Nucleus accumbens (tissue), 56 donors: ENCODE results near the gene OR52N5.
A peak's percentile ranks its signal among the peaks of the same experiment; 100 is the strongest.

Experiments used
- DNase-seq, 56 donors: peaks; one replicate each; lab custom pipeline; 2025; lab: John Stamatoyannopoulos, UW

Gene OR52N5

DNA sequence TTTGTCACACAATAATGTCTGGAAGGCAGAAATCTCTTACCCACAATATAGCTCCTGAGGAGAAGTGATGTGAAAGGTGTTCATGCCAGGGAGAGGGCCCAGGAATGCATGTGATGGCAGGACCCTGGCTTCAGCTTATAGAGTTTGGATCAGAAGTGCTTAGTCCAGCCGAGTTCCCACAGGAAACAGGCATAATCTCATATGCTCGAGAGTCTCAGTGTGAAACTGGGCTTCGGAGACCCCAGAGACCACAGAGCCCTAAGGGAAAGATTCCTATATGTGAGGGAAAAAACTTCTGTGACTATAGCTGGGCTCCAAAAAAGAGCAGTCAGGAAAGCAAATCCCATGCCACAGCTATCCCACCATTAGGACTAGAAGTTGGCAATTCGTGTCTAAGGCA is at the start of gene OR52N5:
TSS of gene OR52N5 (minus strand) at position 101 of the 400 bp plus-strand sequence. CDS start 4,721 bp downstream, outside the sequence.
- no peak for DNase-seq

- DNase-seq: no peak
Measured at GRCh38 chr11:5831196-5831829, 48.2 kb upstream of the OR52N5 start.

- no peak for DNase-seq
Measured at GRCh38 chr11:5818245-5818886, 35.2 kb upstream of the OR52N5 start.

GRCh38 chr11:5815534-5815933 is 32.4 kb upstream of the OR52N5 start:
- no peak for DNase-seq

DNA sequence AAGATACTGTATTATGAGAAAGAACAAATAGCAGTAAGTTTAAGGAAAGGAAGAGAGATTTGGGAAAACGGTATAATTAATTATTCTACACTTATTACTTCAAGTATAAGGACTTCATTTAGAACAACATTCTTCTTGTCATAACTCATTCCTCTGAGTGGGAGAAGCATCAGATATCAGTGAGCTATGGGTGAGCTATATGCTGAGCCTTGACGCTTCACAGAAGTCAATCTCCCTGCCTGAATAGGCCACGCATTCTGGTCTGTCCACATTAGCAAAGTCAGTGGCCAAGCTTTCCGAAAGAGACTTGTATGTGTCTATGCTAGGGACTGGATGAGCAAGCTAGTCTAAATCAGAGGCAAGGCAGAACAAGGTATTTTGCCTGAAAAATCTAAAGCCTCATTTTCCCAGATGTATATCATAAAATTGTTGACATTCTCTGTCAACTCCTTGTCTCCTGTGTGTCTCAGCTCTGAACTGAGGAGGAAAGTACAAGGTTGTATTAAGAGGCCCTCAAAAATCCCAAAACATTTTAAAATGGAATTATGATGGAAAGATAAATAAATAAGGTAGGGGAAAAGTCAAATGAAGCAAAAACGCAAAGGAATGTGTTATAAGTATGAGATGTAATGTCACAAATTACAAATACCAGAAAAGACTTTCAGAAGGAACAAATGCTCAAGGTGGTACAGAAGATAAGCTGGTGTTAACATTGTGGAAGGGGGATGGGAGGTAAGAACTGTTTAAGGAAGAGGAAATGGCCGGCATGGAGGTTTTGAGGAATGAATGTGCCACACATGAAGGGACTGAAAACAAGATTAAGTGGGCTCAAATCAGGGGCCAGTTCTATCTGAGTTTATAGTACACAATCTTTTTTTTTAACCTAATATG is 27.0 kb upstream of the OR52N5 start:
- no peak for DNase-seq

DNA sequence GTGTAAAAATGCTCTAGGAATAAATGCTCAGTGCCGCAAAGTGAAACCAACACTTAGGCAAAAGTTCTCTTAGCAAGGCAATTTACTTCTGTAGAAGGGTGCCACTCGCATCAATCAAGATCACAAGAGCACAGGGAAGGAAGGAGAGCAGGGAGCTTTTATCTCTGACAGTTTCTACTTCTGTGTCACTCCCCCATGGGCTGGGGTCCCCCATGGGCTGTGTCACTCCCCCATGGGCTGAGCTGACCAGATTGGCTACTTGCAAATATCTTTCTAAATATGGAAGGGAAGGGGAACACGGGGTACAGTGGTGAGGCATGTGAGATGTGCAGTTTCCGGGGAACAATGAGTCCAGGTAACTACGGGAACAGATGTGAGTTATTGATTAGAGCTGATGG is 26.0 kb upstream of the OR52N5 start:
- DNase-seq: no peak

DNA sequence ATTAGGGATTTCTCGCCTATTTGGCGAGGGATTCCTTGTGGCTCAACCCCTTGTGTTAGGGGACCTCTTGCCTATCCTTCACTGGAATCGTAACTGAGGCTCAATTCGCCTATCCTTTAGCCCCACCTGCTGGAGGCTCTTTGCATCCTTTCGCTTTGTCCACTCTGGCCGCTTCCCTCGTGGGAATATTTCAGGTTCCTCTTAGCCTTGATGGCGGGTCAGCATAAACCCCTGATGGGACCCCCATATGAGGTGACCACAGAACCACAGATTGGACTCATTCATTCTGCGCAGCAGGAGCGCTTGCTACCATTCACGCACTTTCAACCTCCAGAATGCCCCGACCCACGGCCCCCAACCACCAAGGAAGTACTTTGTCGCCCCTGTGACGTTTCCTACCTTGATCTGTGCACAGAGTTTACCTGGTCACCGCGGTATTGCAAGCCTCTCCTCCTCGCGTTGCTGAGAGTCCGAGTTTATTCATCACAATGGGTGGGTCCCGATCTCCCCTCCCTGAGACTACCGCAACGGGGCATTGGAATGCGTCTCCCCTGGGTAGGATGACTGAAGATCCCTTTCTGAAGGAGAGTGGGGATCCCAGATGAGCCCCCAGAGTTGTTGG is 25.5 kb upstream of the OR52N5 start, which contains the start of gene OR52N2:
TSS of gene OR52N2 (plus strand) at position 425 of the 622 bp plus-strand sequence. CDS start 11,412 bp downstream, outside the sequence.
- peak in 47 of 56 donors; percentile 1 to 76 (median 23) for DNase-seq

DNA sequence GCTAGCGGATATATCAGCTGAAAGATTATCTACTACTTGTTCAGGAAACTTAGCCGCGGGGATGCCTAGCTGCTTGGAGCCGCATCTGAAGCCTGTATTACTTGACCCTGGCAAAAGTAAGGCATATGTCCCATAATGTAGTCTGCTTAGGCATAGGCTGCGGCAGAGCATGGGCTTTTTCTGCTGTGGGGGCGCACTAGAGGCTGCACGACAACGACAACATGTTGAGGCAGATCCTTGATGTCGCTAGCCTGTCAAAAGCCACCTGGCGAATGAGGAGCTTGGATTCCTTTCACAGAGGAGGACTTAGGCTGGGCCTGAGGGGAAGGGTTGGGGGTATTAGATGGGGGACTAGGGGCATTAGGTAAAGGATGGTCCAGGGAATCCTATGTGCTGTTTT is 24.4 kb upstream of the OR52N5 start:
- no peak for DNase-seq

GRCh38 chr11:5803982-5804381 is 20.8 kb upstream of the OR52N5 start:
- DNase-seq: no peak

- no peak for DNase-seq
Measured at GRCh38 chr11:5796541-5796940, 13.4 kb upstream of the OR52N5 start.

- DNase-seq: no peak
Measured at GRCh38 chr11:5791165-5791564, 8.0 kb upstream of the OR52N5 start, which contains the start of gene OR52N1. Gene OR52N1, minus strand, starts transcription at chr11:5791265. Its CDS starts 2,449 bp downstream, at chr11:5788816.

DNA sequence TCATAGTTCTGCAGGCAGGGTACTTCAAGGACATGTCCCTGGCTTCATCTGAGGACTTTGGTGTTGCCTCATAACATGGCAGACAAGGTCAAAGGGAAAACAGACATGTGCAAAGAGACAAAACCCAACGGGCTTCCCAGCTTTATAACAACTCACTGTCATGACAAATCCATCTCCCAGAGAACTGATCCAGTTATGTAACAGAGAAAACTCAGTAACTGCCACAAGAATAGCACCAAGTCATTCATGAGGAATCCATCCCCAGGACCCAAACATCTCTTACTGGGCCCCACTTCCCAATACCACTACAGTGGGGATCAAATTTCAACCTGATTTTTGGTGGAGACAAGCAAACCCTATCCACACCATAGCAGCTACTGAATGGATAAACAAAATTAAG is 16.1 kb downstream of the OR52N5 start:
- no peak for DNase-seq

- no peak for DNase-seq
Measured at GRCh38 chr11:5753943-5754342, 29.2 kb downstream of the OR52N5 start, which contains the start of gene OR52N4. Gene OR52N4, plus strand, starts transcription at chr11:5754243. Its CDS starts 498 bp downstream, at chr11:5754741.

DNA sequence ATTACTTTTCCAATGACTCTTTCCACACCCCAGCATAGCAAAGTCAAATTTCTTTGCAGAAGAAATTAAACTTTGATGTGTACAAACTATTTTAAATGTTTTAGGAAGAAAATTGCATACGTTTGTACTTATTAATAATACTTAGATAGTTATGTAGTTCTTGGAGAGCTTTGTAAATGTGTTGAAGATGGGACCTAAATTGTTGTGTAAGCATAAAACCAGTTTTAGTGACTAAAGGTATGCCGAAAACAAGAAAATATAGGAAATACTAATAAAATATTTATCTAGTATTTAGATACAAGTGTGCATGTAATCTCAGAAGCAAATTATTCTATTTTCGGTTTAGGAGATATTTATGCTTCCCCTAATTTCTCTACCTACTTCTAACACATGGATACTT is 33.3 kb downstream of the OR52N5 start:
- DNase-seq: no peak

- DNase-seq: no peak
Measured at GRCh38 chr11:5746614-5747013, 36.5 kb downstream of the OR52N5 start.

DNA sequence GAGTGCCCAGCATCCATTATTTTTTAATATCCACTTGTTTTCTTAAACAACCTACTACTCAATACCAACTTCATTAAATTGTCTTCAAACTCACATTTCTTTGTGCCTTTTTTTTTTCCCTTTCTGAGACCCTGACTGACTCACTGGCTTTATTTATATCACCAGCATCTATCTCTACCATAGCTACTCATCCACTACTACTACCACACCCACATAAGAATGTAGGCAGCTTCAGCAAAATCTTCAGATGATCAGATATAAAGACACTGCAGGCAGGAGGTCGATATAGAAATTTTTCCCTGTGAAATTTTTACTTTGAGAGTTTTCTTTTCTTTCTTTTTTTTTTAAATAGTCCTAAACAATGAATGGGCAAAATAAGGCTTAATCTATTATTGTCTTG is 44.7 kb downstream of the OR52N5 start:
- DNase-seq: no peak

DNA sequence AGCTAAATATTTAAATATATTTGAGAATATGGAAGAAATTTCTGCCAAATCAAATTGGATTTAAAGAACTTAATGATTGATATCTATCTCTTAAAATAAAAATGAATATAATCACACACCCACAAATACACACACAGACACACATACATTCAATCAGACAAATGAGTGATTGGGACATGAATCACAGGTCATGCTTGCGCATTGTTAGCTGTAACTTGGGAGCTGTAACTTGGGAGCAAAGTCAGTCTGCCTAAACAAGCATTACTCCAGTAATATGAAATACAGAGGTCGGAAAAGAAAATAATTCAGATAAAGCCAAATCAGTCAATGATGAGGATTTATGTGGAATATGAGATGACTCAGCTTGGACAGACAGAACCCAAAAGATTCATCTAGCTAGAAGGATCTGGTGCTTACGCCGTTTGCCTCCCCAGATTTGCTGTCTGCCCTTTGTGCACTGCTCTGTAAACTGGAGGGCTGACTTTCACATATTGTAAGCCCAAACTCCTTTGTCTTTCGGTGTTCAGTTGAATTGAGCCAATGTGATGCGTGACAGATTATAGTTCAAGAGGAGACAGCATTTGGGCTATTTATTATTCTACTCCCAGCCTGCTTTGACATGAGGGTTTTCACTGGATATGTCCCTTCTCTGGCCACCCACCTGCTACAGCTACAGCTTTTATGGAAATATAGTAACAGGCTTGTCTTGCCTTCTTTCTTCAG is 45.3 kb downstream of the OR52N5 start:
- no peak for DNase-seq

DNA sequence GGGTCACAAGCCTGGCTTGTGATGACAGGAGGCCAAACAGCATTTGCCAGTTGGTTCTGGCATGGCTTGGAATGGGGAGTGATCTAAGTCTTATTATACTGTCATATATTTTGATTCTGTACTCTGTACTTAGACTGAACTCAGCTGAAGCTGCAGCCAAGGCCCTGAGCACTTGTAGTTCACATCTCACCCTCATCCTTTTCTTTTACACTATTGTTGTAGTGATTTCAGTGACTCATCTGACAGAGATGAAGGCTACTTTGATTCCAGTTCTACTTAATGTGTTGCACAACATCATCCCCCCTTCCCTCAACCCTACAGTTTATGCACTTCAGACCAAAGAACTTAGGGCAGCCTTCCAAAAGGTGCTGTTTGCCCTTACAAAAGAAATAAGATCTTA is 46.1 kb downstream of the OR52N5 start:
- no peak for DNase-seq

DNA sequence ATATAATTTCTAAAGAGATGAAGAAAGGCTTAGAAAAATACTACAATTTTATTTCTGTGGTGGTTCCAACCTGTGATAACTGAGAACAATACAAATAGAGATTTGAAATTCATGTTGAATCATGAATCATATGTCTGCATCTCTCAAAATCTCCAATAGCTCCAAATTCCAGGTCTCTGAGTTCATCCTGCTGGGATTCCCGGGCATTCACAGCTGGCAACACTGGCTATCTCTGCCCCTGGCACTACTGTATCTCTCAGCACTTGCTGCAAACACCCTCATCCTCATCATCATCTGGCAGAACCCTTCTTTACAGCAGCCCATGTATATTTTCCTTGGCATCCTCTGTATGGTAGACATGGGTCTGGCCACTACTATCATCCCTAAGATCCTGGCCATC is 46.8 kb downstream of the OR52N5 start, which contains the start of gene OR56B1:
TSS of gene OR56B1 (plus strand) at position 53 of the 400 bp plus-strand sequence. CDS start at position 122, 69 bp downstream.
- no peak for DNase-seq

GRCh38 chr11:5727691-5728090 is 55.5 kb downstream of the OR52N5 start:
- DNase-seq: no peak
